RPMI7951 (cell line): Measurements from ENCODE around the gene C1orf167. TPM values are rescaled to one million over a fixed set of nuclear protein-coding genes. Genes with fewer than 3 reads are reported as not detected.
A peak's percentile ranks its signal among the peaks of the same experiment; 100 is the strongest.

Experiments used
- DNase-seq: peaks from one replicate; pipeline ENCODE4 v3.0.0-alpha.2; 2012; ENCODE audit warnings: low read depth
- total RNA-seq: library from RNA; depleted of rRNA; stranded (reverse); fragments of >200 nt; shearing (Covaris generic); gene quantifications from 2 replicates; pipeline ENCODE4 v1.2.3, GENCODE V29; 2014

Gene C1orf167
- total RNA-seq, 1 experiment from 2014 or later = not detected

DNA sequence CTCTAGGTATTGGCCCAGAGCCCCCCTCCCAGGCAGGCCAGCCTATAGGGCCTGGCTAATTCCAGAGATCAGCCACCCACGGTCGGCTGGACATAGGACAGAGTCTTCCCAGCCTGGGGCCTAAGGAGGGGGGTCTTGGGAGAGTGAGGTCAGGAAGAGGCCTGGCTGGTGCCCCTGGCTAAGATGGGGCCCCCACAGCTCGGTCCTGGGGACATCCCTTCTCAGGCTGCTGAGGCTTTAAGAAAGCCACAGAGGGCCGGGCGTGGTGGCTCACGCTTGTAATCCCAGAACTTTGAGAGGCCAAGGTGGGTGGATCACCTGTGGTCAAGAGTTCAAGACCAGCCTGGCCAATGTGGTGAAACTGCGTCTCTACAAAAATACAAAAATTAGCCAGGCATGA lies 2.5 kb downstream of the C1orf167 start:
- no peak for DNase-seq

DNA sequence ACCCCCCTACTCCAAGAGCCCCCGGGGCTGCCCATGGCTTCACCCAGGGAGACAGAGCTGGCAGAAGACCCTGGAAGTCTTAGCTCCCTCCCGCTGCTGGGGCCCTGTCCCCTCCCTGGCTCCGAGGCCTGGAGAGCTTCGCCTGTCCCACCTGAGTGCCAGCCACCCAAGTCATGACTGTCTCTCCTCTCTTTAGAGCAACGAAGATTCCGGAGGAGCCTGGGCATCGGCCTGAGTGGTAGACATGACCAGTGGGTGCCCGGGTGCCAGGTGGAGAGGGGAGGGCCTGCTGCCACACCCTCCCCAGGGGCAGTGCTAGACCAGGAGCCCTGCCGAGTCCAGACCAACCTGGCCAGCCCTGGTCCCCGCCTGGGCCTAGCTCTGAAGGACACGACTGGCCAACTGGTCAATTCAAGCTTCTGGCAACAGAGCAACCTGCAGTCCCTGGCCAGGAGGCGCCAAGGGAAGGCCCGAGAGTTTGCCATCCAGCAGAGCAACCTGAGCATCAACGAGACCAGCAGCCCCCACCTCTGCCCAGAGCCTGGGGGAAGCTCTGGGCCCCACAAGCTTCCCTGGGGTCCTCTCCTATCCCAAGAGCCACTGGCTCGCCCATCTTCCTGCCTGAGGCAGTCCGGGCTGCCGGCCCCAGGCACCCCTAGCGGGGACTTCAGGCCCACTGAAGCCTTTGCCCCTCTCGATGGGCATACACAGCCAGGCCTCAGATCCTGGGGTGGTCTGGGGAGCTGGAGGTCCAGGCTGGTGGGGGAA lies 3.9 kb downstream of the C1orf167 start:
- no peak for DNase-seq

DNA sequence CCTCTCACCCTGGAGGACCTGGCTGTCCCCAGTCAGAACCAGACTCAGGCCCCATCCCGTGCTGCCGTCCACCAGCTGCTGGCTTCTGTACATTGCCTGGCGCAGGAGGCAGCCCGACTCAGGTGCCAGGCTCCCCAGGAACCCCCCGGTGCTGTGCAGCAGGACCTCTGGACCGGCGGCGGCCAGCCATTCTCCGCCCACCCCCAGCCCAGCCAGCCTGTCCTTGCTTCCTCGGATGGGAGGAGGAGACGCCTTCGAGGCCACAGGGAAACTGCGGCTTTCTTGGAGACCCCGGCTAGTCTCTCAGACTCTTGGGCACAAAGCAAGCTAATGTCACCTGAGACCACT lies 4.4 kb downstream of the C1orf167 start:
- no peak for DNase-seq

DNA sequence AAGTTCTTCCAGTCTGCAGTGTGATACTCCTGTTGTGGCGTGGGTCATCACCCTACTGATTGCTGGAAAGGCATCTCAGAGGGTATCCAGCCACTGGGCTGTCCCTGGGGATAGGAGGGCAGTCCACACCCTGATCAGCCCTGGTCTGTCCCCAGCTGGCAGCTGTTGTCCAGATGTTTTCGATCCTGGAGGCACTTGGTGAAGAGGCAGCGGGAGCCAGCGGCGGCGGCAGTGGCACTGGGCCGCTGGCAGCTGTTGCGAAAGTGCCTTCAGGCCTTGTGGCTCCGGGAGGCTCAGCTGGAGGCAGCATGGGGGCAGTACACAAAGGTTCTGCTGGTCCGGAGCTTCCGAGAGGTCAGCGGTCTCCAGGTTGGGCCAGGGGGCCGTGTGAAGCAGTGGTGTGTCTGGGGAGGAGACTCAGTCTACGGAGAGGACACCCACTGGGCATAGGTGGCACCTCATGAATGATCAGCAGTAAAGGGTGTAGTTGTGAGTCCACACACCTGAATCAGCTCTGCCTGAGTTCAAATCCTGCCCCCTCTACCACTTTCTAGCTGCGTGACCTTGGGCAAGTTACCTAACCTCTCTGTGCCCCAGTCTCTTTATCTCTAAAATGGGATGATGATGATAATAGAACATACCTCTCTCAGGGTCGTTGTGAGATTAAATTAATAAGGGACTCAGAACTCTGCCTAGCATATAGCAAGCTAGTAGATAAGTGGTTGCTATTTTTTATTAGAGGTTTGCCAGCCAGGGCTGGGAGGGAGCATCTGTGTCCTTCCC lies 6.1 kb downstream of the C1orf167 start:
- DNase-seq = peak; percentile 59

DNA sequence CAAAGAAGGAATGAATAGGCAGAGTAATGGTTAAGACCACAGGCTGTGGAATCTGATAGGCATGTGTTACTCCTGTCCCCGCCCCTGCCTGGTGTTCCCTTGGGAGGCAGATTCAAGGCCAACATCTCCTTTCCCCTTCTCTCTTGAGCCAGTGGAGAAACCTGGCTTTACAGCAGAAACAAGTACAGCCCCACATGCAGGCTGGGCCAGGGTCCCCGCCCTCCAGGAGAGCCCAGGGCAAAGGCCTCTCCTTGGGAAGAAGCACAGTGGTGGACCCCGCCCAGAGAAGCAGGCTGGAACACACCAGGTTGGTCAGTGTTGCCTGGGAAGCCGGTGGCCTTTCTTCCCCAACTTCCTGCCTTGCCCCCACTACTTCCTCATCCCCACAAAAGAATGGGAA lies 6.8 kb downstream of the C1orf167 start:
- DNase-seq = no peak

DNA sequence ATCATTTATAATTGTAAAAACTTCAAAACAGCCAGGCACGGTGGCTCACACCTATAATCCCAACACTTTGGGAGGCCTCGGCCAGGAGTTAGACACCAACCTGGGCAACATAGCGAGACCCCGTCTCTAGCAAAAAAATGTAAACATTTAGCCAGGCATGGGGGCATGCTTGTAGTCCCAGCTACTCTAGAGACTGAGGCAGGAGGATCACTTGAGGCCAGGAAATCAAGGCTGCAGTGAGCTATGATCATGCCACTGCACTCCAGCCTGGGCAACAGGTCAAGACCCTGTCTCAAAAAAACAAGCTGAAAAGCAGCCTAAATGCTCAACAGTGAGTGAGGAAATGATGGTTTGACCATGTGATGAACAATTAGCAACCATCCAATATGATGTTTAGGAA lies 7.3 kb downstream of the C1orf167 start:
- DNase-seq = no peak

DNA sequence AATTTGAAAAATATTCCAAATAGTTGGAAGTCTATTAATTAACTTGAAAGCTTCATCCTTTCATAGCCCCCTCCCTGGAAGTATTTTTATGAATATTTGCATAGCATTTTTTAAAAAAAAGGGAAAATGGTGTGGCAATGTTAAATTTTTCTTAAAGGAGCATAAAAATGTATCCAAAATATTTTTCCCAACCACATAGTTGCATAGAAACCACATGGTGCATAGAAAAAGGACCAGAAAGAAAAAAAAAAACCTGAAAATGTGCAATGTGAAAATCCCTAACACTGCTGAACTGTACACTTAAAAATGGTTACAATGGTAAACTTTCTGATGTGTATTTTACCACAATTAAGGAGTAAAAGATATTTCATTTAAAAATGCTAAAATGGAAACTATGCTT lies 8.0 kb downstream of the C1orf167 start:
- no peak for DNase-seq

DNA sequence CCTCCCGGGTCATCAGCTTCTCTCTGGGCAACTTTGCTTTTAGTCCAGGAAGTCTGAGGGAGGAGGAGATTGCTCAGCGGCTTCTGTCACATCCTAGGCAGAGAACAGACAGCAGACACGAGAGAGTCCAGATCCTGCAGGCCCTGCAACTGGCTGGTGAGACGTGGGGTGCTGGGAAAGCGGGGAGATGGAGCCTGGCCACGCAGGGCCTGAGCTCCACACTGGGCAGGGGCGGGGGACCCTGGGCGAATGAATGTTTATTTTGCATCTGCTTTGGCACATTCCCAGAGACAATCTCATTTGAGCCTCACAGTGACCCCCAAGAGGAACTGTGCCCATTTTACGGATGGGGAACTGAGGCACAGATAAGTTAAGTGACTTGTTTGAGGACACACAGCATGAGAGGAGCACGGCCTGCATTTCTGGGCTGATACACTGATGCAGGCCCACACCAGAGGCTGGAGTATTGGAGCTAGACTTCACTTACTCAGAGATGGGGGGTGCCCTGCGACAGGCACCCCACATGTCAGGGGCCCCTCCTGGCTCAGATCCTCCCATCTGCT lies 9.6 kb downstream of the C1orf167 start:
- DNase-seq = no peak

DNA sequence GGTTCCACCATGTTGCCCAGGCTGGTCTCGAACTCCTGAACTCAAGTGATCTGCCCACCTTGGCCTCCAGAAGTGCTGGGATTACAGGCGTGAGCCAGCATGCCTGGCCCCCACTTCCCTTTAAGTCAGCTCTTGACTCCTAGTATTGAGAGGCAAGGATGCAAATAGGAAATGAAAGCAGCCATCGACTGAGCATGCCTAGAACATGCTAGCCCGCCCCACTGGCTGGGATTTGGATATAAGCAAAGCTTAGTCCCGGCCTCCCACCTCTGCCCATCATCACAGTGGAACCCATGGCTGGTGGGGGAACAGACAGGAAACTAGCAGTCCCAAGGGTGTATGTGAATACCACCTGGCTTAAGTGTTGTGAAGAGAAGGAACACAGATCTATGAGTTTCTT lies 10.5 kb downstream of the C1orf167 start:
- DNase-seq = peak; percentile 14

DNA sequence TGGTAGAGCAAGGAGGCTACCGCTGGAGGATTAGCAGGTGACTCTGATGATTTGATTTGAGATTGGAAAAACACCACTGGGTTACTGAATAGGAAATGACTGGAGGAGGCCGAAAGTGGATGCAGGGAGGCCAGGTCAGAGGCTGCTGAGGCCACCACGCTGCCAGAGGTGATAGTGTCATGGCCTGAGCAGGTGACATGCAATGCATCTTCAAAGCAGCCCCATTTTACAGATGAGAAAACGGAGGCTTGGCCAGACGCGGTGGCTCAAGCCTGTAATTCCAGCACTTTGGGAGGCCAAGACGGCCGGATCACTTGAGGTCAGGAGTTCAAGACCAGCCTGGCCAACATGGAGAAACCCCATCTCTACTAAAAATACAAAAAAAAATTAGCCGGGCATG lies 12.8 kb downstream of the C1orf167 start:
- DNase-seq = no peak

DNA sequence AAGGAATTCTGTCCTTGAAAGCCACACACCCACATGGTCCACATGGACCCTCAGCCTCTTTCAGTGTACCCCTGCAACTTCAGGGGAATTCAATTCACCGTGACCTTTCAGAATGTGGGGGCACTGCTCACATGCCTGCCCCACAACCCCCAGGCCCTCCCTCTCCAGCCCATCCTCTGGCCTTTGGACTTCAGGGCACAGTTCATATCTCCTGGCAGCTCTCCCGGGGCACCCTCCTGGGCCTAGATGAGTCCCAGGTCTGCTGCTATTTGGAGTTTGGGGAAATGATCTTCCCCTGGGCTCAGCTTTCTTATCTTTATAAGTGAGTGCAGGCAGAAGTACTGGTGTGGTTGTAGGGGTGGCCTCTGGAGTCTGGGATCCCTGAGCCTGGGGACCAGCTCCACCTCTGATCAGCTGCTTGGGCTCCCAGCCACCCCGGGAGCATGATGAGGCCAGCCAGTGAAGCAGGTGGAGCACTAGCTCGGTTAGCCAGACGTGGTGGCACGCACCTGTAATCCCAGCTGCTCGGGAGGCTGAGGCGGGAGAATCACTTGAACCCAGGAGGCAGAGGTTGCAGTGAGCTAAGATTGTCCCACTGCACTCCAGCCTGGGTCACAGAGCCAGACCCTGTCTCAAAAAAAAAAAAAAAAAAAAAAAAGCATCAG lies 15.8 kb downstream of the C1orf167 start:
- DNase-seq = no peak

DNA sequence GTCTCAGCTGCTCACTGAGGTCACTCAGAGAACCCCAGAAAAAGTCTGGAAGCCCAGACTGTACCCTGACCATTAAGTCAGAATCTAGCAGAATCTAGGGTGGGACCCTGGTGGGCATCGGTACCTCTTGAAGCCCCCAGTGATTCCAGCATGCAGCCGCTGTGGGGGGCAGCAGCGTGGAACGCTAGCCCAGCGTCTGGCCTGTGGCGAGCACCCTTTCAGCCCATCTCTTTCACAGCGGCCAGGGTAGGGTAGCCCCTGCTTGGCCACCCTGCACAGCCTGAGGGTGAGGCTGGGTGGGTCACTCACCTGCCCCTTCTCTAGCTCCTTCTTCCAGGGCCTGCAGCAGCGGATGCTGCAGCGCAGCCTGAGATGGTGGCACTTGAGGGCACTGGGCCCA lies 16.3 kb downstream of the C1orf167 start:
- no peak for DNase-seq

DNA sequence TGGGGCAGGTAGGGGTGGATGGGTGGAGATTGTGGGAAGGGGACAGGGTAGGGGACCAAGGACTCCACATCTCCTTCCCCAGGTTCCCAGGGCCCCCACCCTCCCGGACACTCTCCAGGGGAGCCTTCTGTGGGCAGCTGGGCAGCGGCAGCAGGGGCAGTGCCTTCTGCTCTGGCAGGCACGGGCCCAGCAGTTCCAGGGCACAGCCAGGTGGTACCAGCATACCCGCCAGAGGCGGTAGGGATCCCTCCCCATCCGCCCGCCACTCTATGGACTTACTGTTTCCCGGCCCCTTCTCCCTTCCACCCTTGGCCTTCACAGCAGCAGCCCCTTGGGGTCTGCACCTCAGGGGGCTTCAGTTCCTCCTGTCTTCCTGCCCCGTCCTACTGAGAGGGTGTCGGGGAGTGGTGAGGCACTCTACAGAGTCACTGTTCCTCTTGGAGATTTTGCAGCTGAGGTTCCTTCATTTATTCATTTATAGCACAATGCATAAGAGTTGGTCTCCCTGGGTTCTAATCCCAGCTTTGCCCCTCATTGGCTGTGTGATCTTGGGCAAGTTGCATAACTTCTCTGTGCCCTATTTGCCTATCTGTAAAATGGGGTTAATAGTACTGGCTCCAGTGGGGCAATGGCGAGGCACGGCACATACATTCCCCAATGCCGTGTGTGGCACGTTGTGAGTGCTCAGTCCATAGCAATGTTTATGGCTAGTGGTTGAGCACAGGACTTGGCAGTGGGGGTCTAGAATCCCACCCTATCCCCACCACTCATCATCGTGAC lies 17.0 kb downstream of the C1orf167 start:
- DNase-seq = no peak

DNA sequence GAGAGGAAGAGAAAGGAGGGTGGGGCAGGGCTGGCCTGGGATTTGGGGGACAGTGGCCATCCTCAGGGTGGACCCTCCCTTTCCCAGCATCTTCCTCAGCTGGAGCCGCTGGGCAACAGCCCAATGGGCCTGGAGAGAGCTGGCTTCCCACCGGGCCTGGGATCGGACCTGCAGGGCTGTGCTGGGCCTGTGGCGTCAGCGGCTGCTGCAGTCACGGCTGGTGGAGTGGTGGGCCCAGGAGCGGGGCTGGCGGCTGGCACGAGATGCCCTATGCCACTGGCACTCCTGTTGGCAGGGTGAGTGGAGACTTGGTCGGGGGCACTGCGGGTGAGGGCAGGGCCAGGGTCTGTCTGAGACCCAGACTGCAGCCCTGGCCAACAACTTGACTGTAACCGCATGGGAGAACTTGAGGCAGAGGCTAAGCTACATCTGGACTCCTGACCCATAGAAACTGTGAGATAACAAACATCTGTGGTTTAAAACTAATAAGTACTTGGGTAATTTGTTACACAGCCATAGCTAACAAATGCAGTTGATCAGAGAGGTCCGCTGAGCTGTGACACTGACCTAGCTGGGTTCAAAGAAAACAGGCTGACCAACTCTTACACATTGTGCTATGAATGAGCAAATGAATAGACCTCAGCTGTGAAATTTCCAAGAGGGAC lies 17.9 kb downstream of the C1orf167 start:
- DNase-seq = no peak

DNA sequence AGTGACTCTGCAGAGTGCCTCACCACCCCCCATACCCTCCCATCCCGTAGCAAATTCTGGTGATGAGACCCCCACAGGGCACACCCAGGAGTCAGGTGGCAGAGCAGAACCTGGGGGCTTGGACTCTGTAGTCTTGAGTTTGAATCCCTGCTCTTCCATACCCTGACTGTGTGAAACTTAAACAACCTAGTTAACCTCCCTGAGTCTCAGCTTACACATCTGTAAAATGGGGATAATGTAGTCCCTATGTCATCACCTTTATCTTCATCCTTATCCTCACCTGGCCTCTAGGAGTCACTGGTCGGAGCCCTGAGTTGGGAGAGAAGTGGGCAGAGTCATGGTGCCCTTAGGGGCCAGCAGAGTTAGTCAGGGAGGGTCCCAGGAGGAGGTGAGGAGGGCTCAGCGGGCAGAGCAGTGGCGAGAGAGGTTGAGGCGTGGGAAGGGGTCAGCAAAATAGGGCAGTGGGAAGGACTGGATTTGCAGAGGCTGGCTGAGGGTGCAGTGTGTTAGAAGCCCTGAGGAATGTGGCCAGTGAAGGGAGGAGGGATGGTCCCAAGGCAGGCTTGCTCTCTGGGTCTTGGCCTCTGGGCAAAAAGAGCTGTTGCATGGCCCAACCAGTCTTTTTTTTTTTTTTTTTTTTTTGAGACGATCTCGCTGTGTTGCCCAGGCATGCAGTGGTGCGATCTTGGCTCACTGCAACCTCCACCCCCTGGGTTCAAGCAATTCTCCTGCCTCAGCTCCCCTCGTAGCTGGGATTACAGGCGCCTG lies 18.6 kb downstream of the C1orf167 start:
- no peak for DNase-seq

DNA sequence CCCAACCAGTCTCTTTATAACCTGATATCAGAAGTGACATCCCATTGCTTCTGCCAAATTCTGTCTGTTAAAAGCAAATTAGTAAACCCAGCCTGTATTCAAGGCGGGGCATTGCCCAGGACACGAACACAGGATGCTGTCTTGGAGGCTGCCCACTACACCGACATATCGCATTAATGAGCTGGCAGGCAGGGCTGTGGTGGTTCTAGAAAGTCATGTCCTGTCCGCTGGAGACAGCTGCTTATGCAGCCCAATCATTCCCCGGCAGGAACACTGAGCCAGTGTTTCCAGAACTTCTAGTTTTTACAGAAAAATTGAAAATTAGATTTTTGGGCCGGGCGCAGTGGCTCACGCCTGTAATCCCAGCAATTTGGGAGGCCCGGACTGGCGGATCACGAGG lies 19.3 kb downstream of the C1orf167 start:
- DNase-seq = no peak

DNA sequence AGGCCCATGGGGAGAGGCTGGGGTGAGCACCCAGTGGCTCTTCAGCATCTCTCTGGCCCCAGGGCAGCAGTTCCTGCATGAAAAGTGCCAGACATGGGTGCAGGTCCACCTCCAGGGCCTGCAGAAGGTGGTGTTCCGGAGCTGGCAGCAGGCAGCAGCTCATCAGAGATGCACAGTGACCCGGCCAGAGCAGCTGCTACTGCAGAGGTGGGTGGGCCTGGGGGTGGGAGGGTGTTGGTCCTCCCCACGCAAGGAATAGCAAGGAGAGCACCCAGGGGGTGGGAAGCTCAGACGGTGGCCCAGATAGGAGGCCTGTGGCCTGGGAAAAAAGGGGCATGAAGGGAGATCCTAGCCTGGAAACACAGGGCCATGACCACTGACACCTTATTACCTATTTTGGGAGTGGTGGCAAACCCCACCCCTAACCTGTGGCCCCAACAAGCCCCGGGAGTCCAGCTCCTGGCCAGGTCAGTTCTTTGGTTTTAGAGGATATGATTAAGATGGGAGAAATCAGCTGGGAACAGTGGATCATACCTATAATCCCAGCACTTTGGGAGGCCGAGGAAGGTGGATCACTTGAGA lies 20.2 kb downstream of the C1orf167 start:
- no peak for DNase-seq

DNA sequence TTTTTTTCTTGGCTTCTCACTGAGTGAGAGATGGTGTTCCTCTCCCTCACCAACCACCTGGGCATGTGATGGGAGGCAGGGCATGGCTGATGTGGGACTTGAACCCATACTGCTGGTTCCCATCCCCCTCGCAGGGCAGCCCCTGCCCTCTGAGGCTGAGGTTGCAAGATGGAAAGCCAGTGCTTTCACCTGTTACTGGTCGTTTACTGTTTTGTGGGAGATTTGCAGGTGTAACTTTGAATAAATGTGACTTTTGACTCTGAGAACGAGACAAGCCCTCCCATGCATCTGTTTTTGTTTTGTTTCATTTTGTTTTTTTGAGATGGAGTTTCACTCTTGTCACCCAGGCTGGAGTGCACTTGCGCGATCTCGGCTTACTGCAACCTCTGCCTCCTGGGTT lies 21.6 kb downstream of the C1orf167 start:
- no peak for DNase-seq

DNA sequence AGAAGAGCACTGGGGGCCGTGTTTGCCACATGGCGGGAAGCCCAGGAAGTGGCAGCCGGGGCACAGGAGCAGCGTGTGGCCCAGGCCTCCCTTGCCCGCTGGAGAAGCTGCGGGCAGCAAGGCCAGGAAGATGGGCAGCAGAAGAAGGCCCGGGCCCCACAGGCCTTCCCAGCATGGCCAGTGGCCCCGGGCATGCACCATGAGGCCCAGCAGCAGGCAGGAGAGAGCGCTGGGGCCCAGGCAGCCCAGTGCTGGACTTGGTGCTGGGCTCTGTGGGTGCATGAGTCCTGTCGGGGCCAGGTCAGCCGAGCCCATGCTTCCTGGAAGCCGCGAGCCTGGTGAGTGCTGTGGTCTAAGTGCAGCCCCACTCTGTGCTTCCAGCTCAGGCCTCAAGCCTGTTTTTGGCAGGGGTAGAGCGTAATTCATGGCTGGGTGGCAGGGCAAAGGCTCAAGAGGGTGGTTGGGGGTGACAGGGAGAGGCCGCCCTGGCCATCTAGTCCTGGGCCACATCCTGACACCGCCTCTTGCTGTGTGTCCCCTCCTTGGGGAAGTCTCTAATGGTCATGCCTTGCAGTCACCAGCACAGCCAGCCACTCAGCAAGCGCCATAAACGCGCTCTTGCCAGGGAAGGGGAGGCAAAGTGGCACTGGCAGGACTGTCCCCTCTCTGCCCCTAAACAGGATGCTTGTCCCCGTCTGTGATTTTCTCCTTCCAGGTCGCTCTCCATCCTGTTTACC lies 22.4 kb downstream of the C1orf167 start:
- no peak for DNase-seq
